GM21390 (cell line): ENCODE measurements around the gene EML4.

ENCODE experiments used
- ATAC-seq: cut with Tn5 transposase; IDR thresholded peaks from one replicate; pipeline ENCODE4 v1.9.1; 2021; ENCODE audit not compliant: unreplicated experiment

The EML4 gene

DNA sequence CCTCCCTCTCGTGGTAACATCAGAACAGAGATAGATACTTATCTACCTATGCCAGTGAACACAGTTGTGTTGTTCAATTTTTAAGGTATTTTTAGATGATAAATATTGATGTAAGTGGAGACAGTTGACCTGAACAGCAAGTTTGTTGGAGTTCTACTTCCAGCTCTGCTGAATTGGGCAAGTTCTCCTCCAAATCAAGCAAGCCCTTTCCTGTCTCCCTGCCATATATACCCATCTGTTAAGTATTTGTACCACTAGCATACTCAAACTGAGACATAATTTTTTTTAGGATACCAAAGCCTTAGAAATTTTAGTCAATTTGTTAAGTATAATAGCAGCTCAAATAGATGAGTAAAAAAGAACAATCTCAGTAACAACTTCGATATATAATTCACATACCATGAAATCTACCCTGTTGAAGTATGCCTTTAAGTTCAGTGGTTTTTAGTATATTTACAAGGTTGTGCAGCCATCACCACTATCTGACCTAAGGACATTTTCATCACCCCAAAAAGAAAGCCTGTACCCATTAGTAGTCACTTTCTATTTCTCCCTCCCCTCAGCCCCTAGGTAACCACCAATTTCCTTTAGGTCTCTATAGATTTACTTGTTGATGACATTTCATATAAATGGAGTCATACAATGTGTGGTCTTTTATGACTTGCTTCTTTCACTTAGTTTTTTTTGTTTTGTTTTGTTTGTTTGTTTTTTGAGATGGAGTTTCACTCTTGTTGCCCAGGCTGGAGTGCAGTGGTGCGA is 130.0 kb downstream of the EML4 start:
- no peak for ATAC-seq

DNA sequence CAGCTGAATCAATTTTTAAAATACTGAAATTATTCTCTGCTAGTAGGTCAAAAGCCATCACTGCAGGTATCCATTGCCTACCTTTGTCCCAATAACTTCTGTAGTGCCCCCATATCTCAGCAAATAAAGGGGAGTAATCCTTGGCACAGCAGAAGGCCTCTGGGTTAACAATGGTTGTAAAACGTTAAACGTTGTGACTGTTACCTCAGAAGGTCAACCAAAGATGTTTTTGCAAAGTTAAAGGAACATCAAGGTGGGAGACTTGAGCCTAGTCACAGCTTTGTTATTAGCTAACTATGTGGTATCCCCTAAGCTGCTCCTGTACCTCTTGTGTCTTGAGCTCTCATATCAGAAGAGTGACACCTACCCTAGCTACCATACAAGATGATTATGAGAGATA is 131.4 kb downstream of the EML4 start:
- no peak for ATAC-seq

DNA sequence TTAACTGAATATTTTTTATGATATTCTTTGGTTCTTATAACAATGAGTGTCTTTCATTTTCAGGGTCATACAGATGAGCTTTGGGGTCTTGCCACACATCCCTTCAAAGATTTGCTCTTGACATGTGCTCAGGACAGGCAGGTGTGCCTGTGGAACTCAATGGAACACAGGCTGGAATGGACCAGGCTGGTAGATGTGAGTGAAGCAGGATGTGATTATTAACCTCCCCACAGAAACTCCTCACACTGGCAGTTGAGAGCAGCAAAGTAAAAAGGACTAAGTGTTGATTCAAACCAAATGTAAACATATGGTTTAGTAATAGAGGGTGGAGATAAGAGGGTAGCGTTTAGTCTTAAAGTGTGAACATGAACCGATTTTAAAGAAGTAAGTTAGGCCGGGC is 134.1 kb downstream of the EML4 start:
- no peak for ATAC-seq

DNA sequence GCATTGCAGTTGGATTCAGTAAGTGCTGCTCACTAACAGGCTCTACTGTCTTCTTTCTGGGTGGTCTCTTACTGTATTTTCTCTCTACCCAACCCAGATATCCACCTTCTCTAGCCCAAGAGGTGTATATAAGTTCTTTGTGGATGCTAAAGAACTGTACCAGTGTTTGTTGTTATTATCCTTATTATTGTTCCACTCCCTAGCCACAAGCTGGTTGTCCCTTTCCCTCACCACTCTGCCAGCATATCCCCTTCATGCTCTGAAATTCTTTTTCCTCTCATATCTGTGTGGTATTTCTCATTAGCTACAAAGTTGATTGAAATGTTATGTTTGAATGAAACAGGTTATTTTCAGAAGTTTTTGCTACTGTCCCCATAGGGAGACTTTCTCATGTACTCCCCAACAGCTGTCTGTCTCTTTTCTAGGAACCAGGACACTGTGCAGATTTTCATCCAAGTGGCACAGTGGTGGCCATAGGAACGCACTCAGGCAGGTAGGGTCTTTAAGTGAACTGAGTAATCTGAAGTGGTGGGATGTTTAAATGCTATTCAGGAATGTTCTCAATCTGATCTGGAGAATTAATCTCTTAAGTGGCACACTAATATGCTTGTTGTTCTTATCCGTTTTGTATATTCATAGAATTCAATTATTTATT is 135.0 kb downstream of the EML4 start:
- ATAC-seq, result no peak

DNA sequence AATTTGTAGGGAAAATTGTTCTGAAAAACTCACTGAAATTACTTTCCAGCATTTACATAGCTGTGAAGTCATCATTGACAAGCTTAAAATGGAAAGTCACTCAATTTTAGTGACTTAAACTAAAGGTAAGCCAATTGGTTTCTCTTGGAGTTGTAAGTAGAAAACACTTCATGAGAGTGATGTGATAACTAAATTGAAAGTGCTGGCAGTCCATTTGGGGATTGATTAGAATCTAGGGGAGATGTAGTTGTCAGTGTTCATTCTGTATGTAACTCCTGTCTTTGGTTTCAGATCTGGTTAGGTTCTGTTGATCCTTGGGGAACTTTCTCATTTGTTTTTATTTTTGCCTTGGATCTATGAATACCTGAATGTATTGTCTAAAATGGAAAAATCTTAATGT is 138.0 kb downstream of the EML4 start:
- ATAC-seq, result no peak

DNA sequence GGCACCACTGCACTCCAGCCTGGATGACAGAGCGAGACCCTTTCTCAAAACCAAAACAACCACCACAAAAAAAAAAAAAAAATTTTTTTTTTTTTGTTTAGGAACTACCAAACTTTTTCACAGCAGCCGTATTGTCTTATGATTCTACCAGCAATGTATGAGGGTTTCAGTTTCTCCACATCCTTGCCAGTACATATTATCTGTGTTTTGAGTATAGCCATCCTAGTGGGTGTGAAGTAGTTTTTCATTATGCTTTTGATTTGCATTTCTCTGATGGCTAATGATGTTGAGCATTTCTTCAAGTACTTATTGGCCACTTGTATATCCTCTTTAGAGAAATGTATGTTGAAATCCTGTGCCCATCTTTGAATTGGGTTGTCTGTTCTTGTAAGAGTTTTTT is 140.2 kb downstream of the EML4 start:
- ATAC-seq, result no peak

DNA sequence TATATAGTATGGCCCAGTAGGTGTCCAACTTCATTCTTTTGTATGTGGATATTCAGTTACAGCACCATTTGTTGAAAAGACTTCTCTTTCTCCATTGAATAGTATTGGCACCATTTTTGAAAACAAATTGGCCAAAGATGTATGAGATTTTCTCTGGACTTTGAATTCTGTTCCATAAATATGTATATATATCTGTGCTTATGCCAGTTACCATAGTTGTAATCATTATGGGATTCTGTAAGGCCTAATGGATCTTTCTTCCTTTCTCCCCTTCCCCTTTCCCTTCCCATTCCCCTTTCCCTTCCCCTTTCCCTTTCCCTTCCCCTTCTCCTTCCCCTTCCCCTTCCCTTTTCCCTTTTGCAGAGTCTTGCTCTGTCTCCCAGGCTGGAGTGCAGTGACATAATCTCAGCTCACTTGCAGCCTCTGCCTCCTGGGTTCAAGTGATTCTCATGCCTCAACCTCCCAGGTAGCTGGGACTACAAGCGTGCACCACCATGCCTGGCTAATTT is 140.9 kb downstream of the EML4 start:
- no peak for ATAC-seq

DNA sequence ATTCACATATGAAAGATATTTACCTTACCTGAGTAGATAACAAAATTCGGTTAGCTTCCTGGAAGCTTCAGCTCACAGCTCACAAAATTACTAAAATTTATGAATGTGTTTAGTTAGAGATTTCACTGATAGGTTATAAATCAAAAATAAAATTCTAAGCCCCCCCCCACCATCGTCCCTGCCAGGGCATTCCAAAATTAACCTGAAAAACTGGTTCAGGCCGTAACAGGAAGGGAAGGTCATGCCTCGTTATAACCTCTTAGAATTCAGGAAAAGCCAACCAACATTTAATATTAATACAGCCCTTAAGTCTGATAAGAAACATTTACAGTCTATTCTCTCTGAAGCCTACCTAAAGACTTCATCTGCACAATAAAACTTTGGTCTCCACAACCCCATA is 143.0 kb downstream of the EML4 start:
- ATAC-seq, result no peak

DNA sequence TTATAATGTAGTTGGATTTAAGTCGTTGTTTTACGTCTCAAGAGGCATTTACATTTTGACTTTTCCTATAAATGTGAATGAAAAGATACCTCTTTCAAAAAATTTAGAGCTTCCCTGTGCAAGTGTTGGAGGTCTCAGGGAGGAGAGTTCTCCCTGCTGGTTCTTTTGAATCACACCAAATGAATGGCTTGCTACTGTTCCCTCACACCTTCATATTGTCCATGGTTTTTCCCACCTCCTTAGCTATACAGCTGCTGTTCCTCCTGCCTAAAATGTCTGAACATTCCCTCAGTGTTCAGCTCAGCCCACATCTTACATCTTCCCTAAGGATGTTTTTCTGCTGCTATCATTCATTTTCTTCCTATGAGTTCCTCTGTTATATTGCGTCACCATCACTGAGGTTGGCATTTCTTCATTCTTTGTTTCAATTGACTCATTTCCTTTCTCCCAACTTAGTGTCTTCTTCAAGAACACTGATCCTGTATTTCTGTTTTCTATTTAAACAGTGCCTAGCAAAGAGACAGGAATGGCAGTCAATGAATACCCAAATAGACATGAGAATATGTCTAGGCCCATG is 145.8 kb downstream of the EML4 start:
- ATAC-seq, result no peak

DNA sequence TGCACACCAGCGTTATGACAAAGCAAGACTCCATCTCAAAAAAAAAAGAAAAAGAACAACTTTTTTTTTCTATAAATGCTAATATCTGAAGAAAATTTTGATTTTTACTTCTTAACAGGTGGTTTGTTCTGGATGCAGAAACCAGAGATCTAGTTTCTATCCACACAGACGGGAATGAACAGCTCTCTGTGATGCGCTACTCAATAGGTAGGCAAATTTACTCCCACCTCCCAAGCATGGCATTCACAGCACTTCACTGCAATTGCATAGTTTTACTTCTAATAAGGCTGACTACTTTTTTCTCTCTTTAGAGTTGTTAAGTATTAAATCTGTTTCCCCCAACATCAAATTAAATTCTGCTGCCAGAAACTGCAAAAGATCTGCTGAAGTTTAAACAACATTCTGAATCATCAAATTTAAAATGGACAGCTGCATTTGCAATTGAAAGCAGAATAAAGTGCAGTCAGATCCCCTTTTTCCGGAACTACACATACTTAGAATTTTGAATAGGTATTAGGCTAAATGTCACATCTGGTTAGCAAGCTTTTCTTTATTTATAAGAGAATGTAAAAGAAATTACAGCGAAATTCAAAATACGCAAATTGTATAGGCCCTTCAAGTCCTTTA is 146.8 kb downstream of the EML4 start:
- no peak for ATAC-seq

DNA sequence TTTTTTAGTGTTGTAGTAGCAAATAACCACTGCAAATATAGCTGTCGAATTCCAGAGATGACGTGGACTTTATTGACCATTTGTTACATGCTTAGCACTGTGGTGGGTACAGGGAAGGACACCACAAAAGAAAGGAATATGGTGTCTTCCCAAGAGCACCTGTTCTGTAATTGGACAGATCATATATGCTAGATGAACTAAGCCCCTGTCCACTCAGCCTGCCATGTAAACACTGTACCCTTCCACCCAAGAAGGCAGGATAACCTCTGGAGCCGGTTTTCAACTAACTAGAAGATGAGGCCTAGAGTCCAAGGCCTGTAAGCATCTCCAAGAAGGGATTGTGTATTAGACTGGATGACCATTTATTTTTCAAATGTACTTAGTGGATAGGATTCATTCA is 147.8 kb downstream of the EML4 start:
- no peak for ATAC-seq

DNA sequence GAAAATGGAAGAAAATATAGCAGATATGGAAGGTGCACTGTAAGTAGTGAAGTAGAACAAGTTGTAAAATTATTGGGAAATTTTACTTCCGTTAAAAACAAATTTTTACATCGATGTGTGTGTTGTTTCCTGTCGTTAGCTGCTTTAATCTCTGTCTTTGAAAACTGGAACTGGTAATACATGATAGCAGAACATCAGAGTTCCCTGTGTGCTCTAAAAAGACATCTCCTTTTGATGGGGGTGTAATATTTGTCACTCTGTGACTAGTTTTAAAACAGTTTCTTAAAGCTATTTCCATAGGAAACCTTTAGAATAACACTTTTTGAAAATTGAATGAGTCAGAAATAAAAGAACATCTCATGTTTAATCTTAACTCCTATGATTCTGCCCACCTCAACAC is 148.3 kb downstream of the EML4 start:
- no peak for ATAC-seq

DNA sequence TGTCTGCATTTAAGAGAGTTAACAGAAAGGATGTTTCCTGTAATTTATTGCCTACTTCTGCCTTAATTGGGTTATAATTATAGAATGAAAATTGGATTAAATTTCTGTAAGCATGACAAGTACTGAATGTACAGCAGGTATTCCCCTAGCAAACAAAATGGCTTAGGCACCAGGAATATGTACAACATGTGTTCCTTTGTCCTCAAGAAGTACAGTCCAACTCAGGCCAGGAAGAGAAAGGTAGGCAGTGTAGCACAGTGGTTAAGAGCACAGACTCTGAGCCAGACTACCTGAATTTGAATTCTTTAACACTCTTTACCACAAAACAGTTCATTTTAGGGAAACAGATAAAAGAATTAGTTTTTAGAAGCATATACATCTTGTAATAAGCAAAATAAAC is 148.8 kb downstream of the EML4 start:
- ATAC-seq, result no peak

DNA sequence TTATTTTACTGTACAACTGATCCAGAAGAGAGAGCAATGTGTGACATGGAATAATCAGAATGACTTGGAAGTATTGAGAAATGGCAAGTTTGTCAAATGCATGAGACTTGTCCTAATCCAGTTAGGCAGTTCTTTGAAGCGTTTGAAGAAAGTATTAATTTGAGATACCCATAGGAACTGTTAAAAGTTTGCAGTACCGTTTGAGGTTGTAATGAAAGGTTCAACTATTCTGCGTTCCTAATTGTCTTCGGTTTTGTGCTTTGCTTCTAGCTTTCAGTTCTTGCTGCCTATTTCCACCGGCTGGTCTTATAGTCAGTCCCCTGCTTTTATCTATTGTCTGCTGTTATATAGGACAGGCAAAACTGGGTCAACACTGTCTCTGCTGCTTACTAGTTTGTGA is 150.1 kb downstream of the EML4 start:
- no peak for ATAC-seq

DNA sequence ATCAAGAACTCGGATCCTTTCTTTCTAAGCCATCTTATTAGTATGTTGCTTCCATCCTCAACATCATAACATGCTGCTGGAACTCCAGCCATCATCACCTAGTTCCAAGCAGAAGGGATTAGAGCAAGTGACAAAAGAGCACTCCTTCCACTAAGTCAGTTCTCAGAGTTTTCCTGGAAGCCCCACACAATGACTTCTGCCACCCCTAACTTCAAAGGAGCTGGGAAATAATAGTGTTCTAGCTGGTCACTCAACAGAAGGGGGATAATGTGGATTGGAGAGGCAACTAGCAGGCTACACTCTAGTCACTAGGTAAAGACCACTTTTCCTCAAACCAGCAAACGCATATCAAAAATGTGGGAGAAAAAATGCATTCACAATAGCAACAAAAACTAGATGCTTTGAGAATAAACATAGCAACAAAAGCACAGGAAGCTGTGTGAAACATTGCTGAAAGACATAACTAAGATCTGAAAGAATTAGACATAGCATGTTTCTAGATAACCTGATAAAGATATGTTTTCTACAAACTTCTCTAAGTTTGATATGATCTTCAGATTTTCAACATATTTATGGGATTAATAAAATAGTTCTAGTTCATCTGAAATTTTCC is 152.4 kb downstream of the EML4 start:
- no peak for ATAC-seq

DNA sequence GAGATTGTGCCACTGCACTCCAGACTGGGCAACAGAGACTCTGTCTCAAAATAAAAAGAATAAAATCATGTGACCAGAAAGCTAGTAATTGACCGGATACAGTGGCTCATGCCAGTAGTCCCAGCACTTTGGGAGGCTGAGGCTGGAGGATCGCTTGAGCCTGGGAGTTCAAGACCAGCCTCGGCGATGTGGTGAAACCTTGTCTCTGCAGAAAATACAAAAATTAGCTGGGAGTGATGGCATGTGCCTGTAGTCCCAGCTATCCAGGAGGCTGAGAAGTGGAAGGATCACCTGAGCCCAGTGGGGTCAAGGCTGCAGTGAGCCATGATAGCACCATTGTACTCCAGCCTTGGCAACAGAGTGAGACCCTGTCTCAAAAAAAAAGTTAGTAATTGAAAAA is 155.1 kb downstream of the EML4 start:
- ATAC-seq, result no peak

DNA sequence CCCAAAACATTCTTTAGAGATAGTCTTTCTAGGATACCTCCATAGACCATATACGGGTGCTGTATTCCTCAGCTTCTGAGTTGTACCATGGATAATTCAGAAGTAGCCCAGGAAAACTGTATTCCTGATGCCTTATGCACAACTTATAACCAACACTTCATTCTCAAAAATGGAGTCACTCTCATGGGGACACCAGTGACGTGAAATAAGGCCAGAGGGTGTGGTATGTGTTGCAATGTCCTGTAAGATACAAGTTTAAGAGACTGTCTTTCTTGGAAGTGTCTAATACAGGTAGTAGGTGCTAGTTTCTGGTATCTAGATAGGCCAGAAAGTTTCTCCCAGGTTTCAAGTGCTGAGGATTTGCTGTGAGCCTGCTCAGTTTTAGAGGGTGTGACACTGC is 155.8 kb downstream of the EML4 start:
- no peak for ATAC-seq

DNA sequence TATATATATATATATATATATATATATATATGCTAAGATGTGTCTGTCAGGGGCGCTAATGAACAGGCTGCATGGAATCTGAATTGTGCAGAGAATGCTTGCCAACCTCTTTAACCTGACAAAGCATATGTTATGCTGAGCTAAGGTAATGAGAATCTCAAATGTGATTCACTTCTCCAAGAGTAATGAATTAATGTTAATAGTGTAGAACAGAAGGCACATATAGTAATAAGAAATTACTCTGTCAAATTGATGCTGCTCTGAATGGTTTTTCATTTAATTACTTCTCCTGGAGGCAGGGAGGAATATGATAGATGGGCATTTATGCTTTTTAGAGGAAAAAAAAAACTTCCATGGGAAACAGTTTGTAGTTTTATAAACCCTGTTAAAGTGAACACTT is 156.5 kb downstream of the EML4 start:
- no peak for ATAC-seq

DNA sequence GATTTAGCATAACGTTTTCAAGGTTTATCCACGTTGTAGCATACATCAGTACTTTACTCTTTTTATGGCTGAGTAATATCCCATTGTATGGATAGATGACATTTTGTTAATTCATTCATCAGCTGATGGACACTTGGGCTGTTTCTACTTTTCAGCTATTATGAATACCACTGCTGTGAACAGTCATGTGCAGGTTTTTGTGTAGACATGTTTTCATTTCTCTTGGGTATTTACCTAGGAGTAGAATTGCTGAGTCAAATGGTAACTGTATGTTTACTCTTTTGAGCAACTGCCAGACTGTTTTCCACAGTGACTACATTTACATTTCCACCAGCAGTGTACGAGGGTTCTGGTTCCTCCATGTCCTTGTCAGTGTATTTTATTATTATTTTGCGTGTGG is 158.0 kb downstream of the EML4 start:
- ATAC-seq, result no peak

DNA sequence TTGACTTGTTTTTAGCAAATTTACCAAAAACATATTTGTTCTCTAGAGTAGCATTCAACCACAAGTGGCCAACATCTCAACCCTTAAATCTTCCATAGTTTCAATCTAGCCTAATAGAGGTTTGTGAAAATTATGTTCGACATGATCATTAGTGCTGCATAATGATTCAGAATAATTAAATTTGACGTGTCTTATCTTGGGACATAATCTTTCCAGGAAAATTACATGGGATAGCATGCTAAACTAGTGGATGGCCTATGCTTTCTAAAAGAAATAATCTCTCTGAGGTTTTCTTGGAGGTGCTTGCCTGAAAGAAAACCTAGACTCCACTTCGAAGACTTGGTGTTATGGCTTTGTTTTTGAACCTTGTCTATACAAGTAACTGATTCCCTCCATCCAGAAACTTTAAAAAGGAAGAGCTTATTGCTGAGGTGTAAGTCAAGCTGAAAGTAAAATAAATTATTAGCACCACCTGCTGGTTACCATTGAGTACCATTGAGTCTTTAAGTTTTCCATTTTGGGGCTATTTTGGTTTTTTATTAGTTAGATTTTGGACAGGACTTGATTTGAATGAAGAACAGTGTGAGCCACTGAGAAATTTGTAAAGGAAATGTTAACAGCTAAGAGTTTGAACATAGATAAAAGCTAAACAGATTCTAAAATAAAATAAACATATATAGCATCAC is 159.1 kb downstream of the EML4 start:
- no peak for ATAC-seq

DNA sequence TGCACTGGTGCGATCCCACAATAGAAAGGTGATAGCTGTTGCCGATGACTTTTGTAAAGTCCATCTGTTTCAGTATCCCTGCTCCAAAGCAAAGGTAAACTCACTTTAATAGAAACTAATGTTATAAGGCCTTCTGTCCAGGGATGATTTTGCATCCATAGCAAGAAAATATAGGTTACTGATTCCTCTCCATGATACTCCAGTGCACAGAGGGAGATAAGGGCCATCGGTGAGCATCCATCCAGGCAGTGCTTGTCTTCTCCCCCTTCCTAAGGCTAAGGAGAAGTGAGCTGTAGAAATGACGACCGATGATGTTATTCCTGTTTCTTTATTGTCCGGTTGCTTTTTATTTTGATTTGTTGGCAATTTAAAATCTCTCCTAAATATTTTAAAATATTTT is 159.8 kb downstream of the EML4 start:
- no peak for ATAC-seq
